Body of pancreas (tissue), 4 donors: ENCODE measurements around the gene FREY1. TPM values are rescaled to one million over a fixed set of nuclear protein-coding genes. Genes with fewer than 3 reads are reported as not detected.

Experiments
- ATAC-seq: fragments of 150-250 bp; one replicate; pipeline ENCODE4 v1.9.1; 2016
- DNase-seq, 4 donors: peaks; one replicate each; pipeline ENCODE4 v3.0.0-alpha.2; 2019
- H3K27ac ChIP-seq, 4 donors: fragments of 200-600 bp; sonication (generic); 1 replicate in 3 of 4; 2 replicates in 1 of 4; pipeline versions ENCODE4 v1.5.1 to v1.6.1; 2016 to 2019; ENCODE audit warnings: mild to moderate bottlenecking in 1 of 4, mixed read lengths in 1 of 4, moderate library complexity in 1 of 4
- H3K27me3 ChIP-seq, 2 donors: fragments of 200-600 bp; sonication (generic); one replicate each; pipeline ENCODE4 v1.6.0; 2016; ENCODE audit warnings: mild to moderate bottlenecking in 1 of 2
- H3K36me3 ChIP-seq, 2 donors: fragments of 200-600 bp; sonication (generic); replicated peaks in 1 of 2; 2 replicates each; pipeline ENCODE4 v1.5.1; 2016; ENCODE audit warnings: low read depth in 2 of 2; ENCODE audit not compliant: insufficient read depth in 1 of 2
- H3K4me1 ChIP-seq: fragments of 200-600 bp; sonication (generic); one replicate; pipeline ENCODE4 v1.6.0; 2016
- H3K4me3 ChIP-seq, 2 donors: fragments of 200-600 bp; sonication (generic); 1 replicate in 1 of 2; 2 replicates in 1 of 2; pipeline ENCODE4 v1.5.1; 2016 to 2019
- H3K9me3 ChIP-seq, 3 donors: fragments of 200-600 bp; sonication (generic); 1 replicate in 2 of 3; 2 replicates in 1 of 3; pipeline ENCODE4 v1.5.1; 2016
- CTCF ChIP-seq, 7 experiments: fragments of 450-650 bp in 4 of 7; fragments of 200-600 bp in 3 of 7; sonication (generic) in 3 of 7; IDR thresholded peaks; one replicate each; pipeline ENCODE4 v1.5.1; 2016 to 2019; ENCODE audit warnings: antibody characterized with exemption in 7 of 7
- POLR2A ChIP-seq, 3 donors: fragments of 450-650 bp; IDR thresholded peaks; one replicate each; pipeline ENCODE4 v1.6.1; 2016; ENCODE audit warnings: antibody characterized with exemption in 3 of 3, mild to moderate bottlenecking in 2 of 3
- WGBS, 2 donors: methylation state at CpG; one replicate each; pipeline ENCODE4 v1.1.5; 2017; 5-methylcytosine and 5-hydroxymethylcytosine counted together
- intact Hi-C: fragments of 100-400 bp; cut with DNase I; formaldehyde crosslinking; loops from one replicate; pipeline ENCODE4 v1.15.1; 2023
- total RNA-seq, 2 donors: library from RNA; depleted of rRNA; stranded (reverse); fragments of >200 nt; gene quantifications; one replicate each; pipeline ENCODE4 v1.1.0, GENCODE V29; 2016

FREY1 gene
- total RNA-seq, 2 donors from 2014 or later: 2.3 to 8.2 TPM

- intact Hi-C loops: no loop called here
- Histone ChIP-seq H3K27ac (no peak overlapping the region), H3K4me1 (peaks cover 10% of the 10 kb centered on the region), H3K4me3 (no peak overlapping the region), H3K9me3 (no peaks in the 10 kb centered on the region), H3K27me3 (no peaks in the 10 kb centered on the region), H3K36me3 (no peaks in the 10 kb centered on the region)
- ATAC-seq (no peak), DNase-seq (no peak)
- TF ChIP-seq POLR2A (IDR thresholded peaks at IDR 0.05) (no peak), CTCF (IDR thresholded peaks at IDR 0.05) (no peak)
- 92 to 97% methylated on average over 8 to 9 of the region's 9 CpGs for WGBS, 2 donors
Measured at GRCh38 chr11:45889966-45890365, 17.1 kb downstream of the FREY1 start.

- Histone ChIP-seq H3K27me3 (no peaks in the 10 kb centered on the region), H3K4me3 (no peak overlapping the region), H3K36me3 (no peaks in the 10 kb centered on the region), H3K4me1 (peaks cover 11% of the 10 kb centered on the region), H3K9me3 (no peaks in the 10 kb centered on the region), H3K27ac (no peak overlapping the region)
- DNase-seq (no peak), ATAC-seq (no peak)
- TF ChIP-seq CTCF (IDR thresholded peaks at IDR 0.05) (no peak), POLR2A (IDR thresholded peaks at IDR 0.05) (no peak)
- 81% methylated on average over 8 of the region's 8 CpGs for WGBS, 2 donors
- intact Hi-C loops: no loop called here
Measured at GRCh38 chr11:45889555-45889954, 17.5 kb downstream of the FREY1 start.

- Histone ChIP-seq H3K27me3 (no peaks in the 10 kb centered on the region), H3K36me3 (no peaks in the 10 kb centered on the region), H3K4me3 (no peak overlapping the region), H3K9me3 (no peaks in the 10 kb centered on the region), H3K4me1 (peaks cover 11% of the 10 kb centered on the region), H3K27ac (no peak overlapping the region)
- intact Hi-C loops: no loop called here
- ATAC-seq: no peak
- WGBS, 2 donors: 90 to 93% methylated on average over 4 to 10 of the region's 10 CpGs
- no peak for DNase-seq
- TF ChIP-seq CTCF (IDR thresholded peaks at IDR 0.05) (no peak), POLR2A (IDR thresholded peaks at IDR 0.05) (no peak)
Measured at GRCh38 chr11:45887587-45887986, 19.5 kb downstream of the FREY1 start.

GRCh38 chr11:45886816-45887520 is 20.1 kb downstream of the FREY1 start:
- Histone ChIP-seq H3K27me3 (no peaks in the 10 kb centered on the region), H3K36me3 (peaks cover 0 to 2% of the 10 kb centered on the region in 2 donors), H3K9me3 (no peaks in the 10 kb centered on the region), H3K4me1 (peaks cover 11% of the 10 kb centered on the region), H3K4me3 (no peak overlapping the region), H3K27ac (no peak overlapping the region)
- ATAC-seq (no peak), DNase-seq (no peak)
- intact Hi-C loops: no loop called here
- 97 to 98% methylated on average over 4 of the region's 4 CpGs for WGBS, 2 donors
- TF ChIP-seq CTCF (IDR thresholded peaks at IDR 0.05) (no peak), POLR2A (IDR thresholded peaks at IDR 0.05) (no peak)
